ENCODE data around the gene H1-8. TPM values are rescaled to one million over a fixed set of nuclear protein-coding genes. Genes with fewer than 3 reads are reported as not detected.

The H1-8 gene
- total and polyA plus RNA-seq, 9 of the 15 experiments (the other 6 are each of a cell fraction or from before 2014, with no cell fraction given), result not detected

DNA sequence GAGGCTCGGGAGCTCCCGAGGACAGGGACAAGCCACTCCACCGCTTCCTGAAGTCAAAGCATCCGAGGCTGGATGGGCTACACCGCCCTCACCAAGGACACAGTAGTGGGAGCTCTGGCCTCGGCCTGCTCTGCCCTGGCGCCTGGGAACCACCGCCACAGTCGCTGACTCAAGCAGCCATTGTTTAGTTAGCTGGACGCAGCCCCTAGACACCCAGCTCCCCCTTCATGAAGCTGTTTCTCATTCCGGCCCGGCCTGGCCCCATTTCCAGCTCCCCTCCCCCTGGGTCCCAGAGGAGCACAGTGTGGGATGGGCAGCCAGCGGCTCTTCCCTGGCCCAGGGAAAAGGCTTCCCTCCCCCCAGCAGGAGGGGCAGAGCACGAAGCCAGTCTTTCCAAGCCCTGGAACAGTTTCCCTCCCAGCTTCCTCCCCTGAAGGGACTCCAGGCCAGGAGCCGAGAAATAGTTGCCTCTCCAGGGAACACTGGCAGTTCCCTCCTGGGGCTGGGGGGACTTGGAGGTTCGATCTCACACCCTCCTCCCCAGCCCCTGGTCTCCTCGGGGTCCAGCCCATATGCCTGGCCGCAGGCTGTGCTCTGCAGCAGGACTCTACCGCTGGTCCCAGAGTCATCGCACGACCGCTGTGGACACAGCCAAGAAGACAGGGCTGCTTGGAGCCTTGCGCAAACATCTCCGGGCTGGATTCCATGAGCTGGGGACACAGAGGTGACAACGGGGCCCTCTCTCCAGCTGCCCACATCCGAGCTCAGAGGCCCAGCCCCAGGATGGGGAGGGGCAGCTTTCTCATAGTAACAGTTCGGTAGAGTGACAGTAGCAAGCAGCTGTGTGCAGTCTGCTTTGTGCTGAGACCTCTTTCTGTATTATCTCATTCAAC lies 53.5 kb downstream of the H1-8 start:
- Histone ChIP-seq H3K4me2 (ENCODE audit: insufficient read depth, low read length) (peak overlapping the region; percentile 60), H3K36me3 (ENCODE audit: control insufficient read depth, insufficient read depth, low read length) (0 out of 3 replicates have a peak, but pooled peaks cover 2% of the 10 kb centered on the region), H3K27me3 (ENCODE audit: control insufficient read depth in 2 of 2, insufficient read depth in 2 of 2, low read length in 2 of 2) (no peaks in the 10 kb centered on the region), H3K79me2 (ENCODE audit: control insufficient read depth, insufficient read depth, low read length) (peaks cover 56% of the 10 kb centered on the region), H3K4me3 (no peak overlapping the region), H3K4me1 (replicated peaks in 1 of 2; ENCODE audit: control insufficient read depth in 2 of 2, insufficient read depth in 2 of 2, low read length in 2 of 2) (peaks cover 32 to 73% of the 10 kb centered on the region in 2 experiments), H4K20me1 (replicated peaks; ENCODE audit: control insufficient read depth, insufficient read depth, low read length) (no peaks in the 10 kb centered on the region), H3K9me1 (ENCODE audit: control insufficient read depth, insufficient read depth, low read length) (no peaks in the 10 kb centered on the region), H2AFZ (ENCODE audit: low read depth, low read length) (no peak overlapping the region), H3K9me3 (replicated peaks; ENCODE audit: control insufficient read depth, insufficient read depth, low read depth, low read length) (no peaks in the 10 kb centered on the region), H3K9ac (ENCODE audit: insufficient read depth in 1 of 2, low read depth in 2 of 2, low read length in 2 of 2) (peak overlapping the region in 1 of 2 experiments; percentile 82; a peak in 3 of 4 replicates), H3K27ac (ENCODE audit: extremely low read depth, low read depth, low read length) (peak overlapping the region; percentile 74; the same call in 2 of the 3 replicates)
- DNase-seq (ENCODE audit: extremely low read depth in 1 of 4, low spot score in 3 of 4) (peak; percentile 35 to 66 (median 50)), ATAC-seq (peak; percentile 79), FAIRE-seq (peak; percentile 74)
- ChIA-PET POLR2A (interaction anchor here (0.5 to 1.7 kb wide), 6 partner anchors 9 to 792 kb away, joined by 3 to 9 read pairs (median 3); no protein-coding TSS in a partner anchor), CTCF (ENCODE audit: low intra/inter-chr PET ratio) (no interaction called here)
- no TSS peak for BruUV-seq (replicated peaks)
- in situ Hi-C loops (cut with MboI) (no loop called here), intact Hi-C loops (cut with micrococcal nuclease) (no loop called here)
- WGBS (ENCODE audit: insufficient coverage, low coverage, missing lambda C conversion rate), result 56% methylated on average over 14 of the region's 27 CpGs
- TF ChIP-seq RFX1 (IDR thresholded peaks at IDR 0.05) (peak; percentile 20; the same call in 1 of the 2 replicates), TFAP4 (CRISPR knock-in tag; IDR thresholded peaks at IDR 0.05; ENCODE audit: borderline replicate concordance) (peak; percentile 62; the same call in 1 of the 2 replicates), CEBPB (tag; IDR thresholded peaks at IDR 0.05) (peak; percentile 90), WHSC1 (IDR thresholded peaks at IDR 0.05; ENCODE audit: low read length) (no peak), ZNF395 (CRISPR knock-in tag; IDR thresholded peaks at IDR 0.05) (no peak), CEBPG (CRISPR knock-in tag; IDR thresholded peaks at IDR 0.05) (peak; percentile 56), CEBPG (tag; conservative IDR thresholded peaks at IDR 0.05 in 1 of 2, IDR thresholded peaks at IDR 0.05 in 1 of 2) (peak; percentile 26 to 56; a peak in 2 of 4 replicates), PKNOX1 (IDR thresholded peaks at IDR 0.05) (peak; percentile 70)
- TF ChIP-seq, protein P1, sequence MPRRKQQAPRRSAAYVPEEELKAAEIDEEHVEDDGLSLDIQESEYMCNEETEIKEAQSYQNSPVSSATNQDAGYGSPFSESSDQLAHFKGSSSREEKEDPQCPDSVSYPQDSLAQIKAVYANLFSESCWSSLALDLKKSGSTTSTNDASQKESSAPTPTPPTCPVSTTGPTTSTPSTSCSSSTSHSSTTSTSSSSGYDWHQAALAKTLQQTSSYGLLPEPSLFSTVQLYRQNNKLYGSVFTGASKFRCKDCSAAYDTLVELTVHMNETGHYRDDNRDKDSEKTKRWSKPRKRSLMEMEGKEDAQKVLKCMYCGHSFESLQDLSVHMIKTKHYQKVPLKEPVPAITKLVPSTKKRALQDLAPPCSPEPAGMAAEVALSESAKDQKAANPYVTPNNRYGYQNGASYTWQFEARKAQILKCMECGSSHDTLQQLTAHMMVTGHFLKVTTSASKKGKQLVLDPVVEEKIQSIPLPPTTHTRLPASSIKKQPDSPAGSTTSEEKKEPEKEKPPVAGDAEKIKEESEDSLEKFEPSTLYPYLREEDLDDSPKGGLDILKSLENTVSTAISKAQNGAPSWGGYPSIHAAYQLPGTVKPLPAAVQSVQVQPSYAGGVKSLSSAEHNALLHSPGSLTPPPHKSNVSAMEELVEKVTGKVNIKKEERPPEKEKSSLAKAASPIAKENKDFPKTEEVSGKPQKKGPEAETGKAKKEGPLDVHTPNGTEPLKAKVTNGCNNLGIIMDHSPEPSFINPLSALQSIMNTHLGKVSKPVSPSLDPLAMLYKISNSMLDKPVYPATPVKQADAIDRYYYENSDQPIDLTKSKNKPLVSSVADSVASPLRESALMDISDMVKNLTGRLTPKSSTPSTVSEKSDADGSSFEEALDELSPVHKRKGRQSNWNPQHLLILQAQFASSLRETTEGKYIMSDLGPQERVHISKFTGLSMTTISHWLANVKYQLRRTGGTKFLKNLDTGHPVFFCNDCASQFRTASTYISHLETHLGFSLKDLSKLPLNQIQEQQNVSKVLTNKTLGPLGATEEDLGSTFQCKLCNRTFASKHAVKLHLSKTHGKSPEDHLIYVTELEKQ (CRISPR knock-in tag; IDR thresholded peaks at IDR 0.05), result no peak
